ENCODE data around the gene TARS3. TPM values are rescaled to one million over a fixed set of nuclear protein-coding genes. Genes with fewer than 3 reads are reported as not detected.

TARS3 gene
- total RNA-seq, 1 experiment from 2014 or later: 12.4 TPM

- no peaks in the 10 kb centered on the region for H3K9me3 ChIP-seq (ENCODE audit: control insufficient read depth, insufficient read depth, low read depth, low read length)
- DNase-seq (ENCODE audit: low read depth, low spot score): no peak
- H3K4me1 ChIP-seq (ENCODE audit: control insufficient read depth, insufficient read depth, low read length): no peaks in the 10 kb centered on the region
- H3K27ac ChIP-seq (ENCODE audit: low read length): no peak overlapping the region
- no peaks in the 10 kb centered on the region for H3K27me3 ChIP-seq (ENCODE audit: control insufficient read depth, insufficient read depth, low read length)
- intact Hi-C loops (cut with micrococcal nuclease; ENCODE audit: unreplicated experiment) (no loop called here), in situ Hi-C loops (cut with HindIII; ENCODE audit: low pct_unique_long_range_greater_than_20kb, low sequenced_read_pairs) (no loop called here)
- TF ChIP-seq SIN3A (IDR thresholded peaks at IDR 0.05; ENCODE audit: borderline replicate concordance, insufficient read depth, low read depth, low read length): no peak
- no peak for TF ChIP-seq POLR2AphosphoS5 (IDR thresholded peaks at IDR 0.05; ENCODE audit: low read depth, low read length)
- TF ChIP-seq TCF7L2 (IDR thresholded peaks at IDR 0.05; ENCODE audit: low read depth, low read length): no peak
- TF ChIP-seq, protein P1, sequence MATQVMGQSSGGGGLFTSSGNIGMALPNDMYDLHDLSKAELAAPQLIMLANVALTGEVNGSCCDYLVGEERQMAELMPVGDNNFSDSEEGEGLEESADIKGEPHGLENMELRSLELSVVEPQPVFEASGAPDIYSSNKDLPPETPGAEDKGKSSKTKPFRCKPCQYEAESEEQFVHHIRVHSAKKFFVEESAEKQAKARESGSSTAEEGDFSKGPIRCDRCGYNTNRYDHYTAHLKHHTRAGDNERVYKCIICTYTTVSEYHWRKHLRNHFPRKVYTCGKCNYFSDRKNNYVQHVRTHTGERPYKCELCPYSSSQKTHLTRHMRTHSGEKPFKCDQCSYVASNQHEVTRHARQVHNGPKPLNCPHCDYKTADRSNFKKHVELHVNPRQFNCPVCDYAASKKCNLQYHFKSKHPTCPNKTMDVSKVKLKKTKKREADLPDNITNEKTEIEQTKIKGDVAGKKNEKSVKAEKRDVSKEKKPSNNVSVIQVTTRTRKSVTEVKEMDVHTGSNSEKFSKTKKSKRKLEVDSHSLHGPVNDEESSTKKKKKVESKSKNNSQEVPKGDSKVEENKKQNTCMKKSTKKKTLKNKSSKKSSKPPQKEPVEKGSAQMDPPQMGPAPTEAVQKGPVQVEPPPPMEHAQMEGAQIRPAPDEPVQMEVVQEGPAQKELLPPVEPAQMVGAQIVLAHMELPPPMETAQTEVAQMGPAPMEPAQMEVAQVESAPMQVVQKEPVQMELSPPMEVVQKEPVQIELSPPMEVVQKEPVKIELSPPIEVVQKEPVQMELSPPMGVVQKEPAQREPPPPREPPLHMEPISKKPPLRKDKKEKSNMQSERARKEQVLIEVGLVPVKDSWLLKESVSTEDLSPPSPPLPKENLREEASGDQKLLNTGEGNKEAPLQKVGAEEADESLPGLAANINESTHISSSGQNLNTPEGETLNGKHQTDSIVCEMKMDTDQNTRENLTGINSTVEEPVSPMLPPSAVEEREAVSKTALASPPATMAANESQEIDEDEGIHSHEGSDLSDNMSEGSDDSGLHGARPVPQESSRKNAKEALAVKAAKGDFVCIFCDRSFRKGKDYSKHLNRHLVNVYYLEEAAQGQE (IDR thresholded peaks at IDR 0.05; ENCODE audit: insufficient read depth in 1 of 2, low read depth in 2 of 2, low read length in 1 of 2): no peak
- TF ChIP-seq CTCF (IDR thresholded peaks at IDR 0.05): no peak
- POLR2A ChIA-PET: no interaction called here
- no peak for ATAC-seq
- no TSS peak for BruUV-seq (replicated peaks)
- CTCF ChIA-PET: no interaction called here
- H3K36me3 ChIP-seq (ENCODE audit: control insufficient read depth, insufficient read depth, low read length): no peaks in the 10 kb centered on the region
- no peak overlapping the region for H3K4me3 ChIP-seq (ENCODE audit: low read depth in 2 of 2, low read length in 2 of 2)
Observed at GRCh38 chr15:101608201-101608600, 116.1 kb downstream of the TARS3 start.

DNA sequence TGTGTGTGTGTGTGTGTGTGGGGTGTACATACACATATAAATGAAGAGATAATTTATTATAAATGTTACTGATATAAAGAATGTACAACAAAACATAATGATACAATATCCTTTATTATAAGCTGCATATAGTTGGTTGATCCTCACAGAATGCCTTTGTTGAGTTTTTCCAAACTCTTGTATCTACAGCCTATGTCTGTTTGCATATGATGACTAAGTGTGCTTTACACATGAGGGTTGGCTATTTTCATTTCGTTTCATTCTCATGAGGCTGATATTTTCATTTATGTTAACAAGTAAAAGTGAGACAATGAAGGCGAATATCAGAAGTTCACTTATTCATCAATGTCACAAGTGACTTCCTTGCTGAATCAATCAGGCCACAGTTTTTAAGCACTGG lies 117.2 kb downstream of the TARS3 start:
- no peak for DNase-seq (ENCODE audit: low read depth, low spot score)
- ChIA-PET POLR2A (no interaction called here), CTCF (no interaction called here)
- Histone ChIP-seq H3K4me3 (ENCODE audit: low read depth in 2 of 2, low read length in 2 of 2) (no peak overlapping the region), H3K27me3 (ENCODE audit: control insufficient read depth, insufficient read depth, low read length) (no peaks in the 10 kb centered on the region), H3K4me1 (ENCODE audit: control insufficient read depth, insufficient read depth, low read length) (no peaks in the 10 kb centered on the region), H3K36me3 (ENCODE audit: control insufficient read depth, insufficient read depth, low read length) (no peaks in the 10 kb centered on the region), H3K27ac (ENCODE audit: low read length) (no peak overlapping the region), H3K9me3 (ENCODE audit: control insufficient read depth, insufficient read depth, low read depth, low read length) (no peaks in the 10 kb centered on the region)
- ATAC-seq: no peak
- in situ Hi-C loops (cut with HindIII; ENCODE audit: low pct_unique_long_range_greater_than_20kb, low sequenced_read_pairs): no loop called here
- intact Hi-C loops (cut with micrococcal nuclease; ENCODE audit: unreplicated experiment): no loop called here
- TF ChIP-seq POLR2AphosphoS5 (IDR thresholded peaks at IDR 0.05; ENCODE audit: low read depth, low read length) (no peak), TCF7L2 (IDR thresholded peaks at IDR 0.05; ENCODE audit: low read depth, low read length) (no peak), CTCF (IDR thresholded peaks at IDR 0.05) (no peak), SIN3A (IDR thresholded peaks at IDR 0.05; ENCODE audit: borderline replicate concordance, insufficient read depth, low read depth, low read length) (no peak)
- TF ChIP-seq, protein P1 (IDR thresholded peaks at IDR 0.05; ENCODE audit: insufficient read depth in 1 of 2, low read depth in 2 of 2, low read length in 1 of 2): no peak
- no TSS peak for BruUV-seq (replicated peaks)

All from Panc1 (cell line).